Hematopoietic multipotent progenitor cell treated with erythropoietin and hydrocortisone succinate and interleukin-3 and kit ligand, for 8 days (in vitro differentiated cells): ENCODE data around the gene TNPO3.
"Not testable (repeated sequence)": the region's sequence is repeated elsewhere in the genome, so short reads cannot be mapped to it uniquely, and the experiment has no call there.

ENCODE experiments used
- DNase-seq: peaks from one replicate; pipeline ENCODE4 v3.0.0-alpha.2; 2015

Gene TNPO3

GRCh38 chr7:128954830-128955802 is 99.8 kb downstream of the TNPO3 start:
- DNase-seq, result no peak

DNA sequence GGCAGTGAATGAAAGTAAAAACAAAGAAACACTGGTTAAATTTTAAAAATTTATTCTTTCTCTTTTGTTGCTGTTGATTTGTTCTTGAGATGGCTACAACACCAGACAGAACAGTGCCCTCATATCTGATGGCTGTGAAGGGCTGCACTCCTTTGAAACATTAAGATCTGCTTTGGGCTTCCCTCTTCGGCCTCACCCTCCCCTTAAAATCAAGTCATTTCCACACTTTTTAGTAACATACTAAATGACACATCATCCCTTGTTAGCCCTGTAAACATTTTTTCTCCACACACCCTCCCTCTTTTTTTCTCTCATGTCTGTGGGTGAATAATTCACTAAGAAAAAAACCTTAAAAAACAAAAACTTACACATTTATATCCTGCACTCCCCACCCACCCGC is 100.8 kb downstream of the TNPO3 start:
- DNase-seq, result no peak

DNA sequence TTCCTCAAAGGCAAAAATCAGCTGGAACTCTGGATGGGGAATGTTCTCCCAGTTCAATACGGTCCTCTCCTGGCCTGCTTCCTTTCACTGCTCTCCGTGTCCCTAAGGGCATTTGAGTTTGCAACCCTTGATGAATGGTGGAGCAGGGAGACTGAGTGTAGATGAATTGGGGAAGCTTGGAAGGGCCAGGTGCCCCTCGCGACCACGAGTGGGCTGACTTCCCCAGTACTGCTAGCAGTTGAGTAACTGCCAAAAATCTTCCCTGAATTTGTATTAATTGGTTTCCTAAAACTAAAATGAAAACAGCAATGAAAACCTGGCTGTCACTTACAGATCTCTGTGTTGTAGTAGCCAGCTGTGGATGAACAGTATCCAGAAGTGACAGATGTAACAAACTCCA is 103.6 kb downstream of the TNPO3 start:
- DNase-seq, result no peak

DNA sequence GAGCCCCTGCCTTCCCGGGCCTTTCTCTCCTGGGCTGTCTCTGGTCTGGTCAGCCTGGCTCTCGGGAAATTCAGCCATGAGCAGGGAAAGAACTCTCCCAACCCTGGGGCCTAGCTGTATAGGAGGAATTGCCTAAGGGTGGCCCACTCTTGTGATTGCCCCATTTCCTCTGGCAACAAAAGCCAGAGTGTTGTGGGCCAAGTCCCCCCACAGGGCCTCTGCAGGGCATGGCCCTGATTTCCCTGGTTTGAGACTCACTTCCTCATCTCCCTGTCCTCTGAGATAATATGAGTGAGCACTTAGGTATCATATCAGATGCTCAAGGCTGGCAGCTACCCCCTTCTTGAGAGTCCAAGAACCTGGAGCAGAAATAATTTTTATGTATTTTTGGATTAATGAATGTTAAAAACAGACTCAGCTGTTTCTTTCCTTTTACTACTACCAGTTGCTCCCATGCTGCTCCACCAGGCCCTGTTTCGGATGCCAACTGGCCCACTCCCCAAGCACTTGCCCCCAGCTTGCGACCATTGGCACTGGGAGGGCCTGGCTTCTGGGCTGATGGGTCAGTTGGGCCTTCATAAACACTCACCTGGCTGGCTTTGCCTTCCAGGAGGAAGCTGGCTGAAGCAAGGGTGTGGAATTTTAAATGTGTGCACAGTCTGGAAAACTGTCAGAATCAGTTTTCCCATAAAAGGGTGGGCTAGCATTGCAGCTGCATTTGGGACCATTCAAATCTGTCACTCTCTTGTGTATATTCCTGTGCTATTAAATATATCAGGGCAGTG is 105.7 kb downstream of the TNPO3 start:
- peak; percentile 20 for DNase-seq

- DNase-seq, result no peak
Observed at GRCh38 chr7:128948312-128948973, 106.5 kb downstream of the TNPO3 start.

GRCh38 chr7:128947854-128948253 is 107.1 kb downstream of the TNPO3 start:
- no peak for DNase-seq

GRCh38 chr7:128946936-128947830 is 107.7 kb downstream of the TNPO3 start:
- DNase-seq, result no peak

GRCh38 chr7:128945668-128946366 is 109.1 kb downstream of the TNPO3 start:
- no peak for DNase-seq

- DNase-seq, result no peak
Observed at GRCh38 chr7:128944487-128945236, 110.2 kb downstream of the TNPO3 start.

DNA sequence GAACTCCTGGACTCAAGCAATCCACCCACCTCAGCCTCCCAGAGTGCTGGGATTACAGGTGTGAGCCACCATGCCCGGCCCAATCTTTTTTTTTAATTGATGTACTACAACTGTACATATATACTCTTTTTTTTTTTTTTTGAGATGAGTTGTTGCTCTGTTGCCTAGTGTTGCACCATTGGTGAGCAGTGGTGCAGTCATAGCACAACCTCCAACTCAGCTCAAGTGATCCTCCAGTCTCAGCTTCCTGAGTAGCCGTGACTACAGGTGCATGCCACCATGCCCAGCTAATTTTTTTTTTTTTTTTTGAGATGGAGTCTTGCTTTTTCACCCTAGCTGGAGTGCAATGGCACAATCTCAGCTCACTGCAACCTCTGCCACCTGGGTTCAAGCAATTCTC is 111.7 kb downstream of the TNPO3 start:
- not testable (repeated sequence) for DNase-seq

- no peak for DNase-seq
Observed at GRCh38 chr7:128941946-128942526, 112.9 kb downstream of the TNPO3 start.

- DNase-seq, result no peak
Observed at GRCh38 chr7:128941323-128941890, 113.5 kb downstream of the TNPO3 start.

- peak; percentile 47 for DNase-seq
Observed at GRCh38 chr7:128940494-128941322, 114.2 kb downstream of the TNPO3 start.

DNA sequence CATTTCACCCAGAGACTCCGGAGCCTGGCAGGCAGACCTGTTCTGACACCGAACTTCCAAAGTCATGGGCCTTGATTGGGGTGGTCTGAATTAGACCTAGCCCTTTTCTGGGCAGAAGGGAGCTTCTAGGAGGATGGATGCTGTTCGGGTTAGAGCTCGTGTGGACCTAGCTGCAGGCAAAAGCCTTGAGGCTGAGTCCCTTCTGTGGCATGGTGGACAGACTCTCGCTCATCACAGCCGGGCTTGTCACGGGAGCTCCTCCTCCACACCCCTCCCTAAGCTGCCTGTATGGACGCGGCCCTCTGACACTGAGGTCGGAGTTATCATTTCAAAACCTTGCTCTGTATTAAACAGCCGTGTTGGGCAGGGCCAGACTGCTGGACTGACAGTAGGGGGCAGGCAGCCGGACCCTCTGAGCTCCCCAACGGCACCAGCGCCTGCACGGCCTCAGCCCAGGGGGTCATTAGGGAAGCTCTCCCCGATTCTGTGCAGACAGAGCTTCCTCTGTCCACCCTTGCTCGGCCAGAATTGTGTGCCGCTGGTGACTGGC is 115.0 kb downstream of the TNPO3 start:
- DNase-seq, result peak; percentile 47

GRCh38 chr7:128939075-128939860 is 115.6 kb downstream of the TNPO3 start:
- no peak for DNase-seq

- no peak for DNase-seq
Observed at GRCh38 chr7:128938544-128939074, 116.3 kb downstream of the TNPO3 start.
